ENCODE results near the gene SPTLC1.

Gene SPTLC1

DNA sequence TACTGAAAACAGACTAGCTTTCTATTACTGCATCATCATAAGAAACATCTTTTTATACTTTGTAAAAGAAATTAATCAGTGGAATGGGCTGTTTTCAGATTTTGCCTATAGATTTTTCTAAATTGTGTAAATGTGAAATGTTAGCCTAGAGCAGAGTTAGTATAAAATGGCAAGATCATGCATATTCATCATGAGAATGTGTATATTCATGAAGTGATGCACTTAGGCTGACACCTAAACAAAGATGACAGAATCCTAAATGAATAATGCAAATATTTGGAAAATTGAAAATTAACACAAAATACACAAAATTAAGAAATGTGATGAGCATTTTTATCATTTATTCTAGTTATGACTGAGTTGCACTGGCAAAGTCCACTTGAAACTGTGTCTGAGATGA is 57.2 kb downstream of the SPTLC1 start:
- no peak for DNase-seq (ENCODE audit: low read depth)
- TF ChIP-seq MYC (IDR thresholded peaks at IDR 0.05; ENCODE audit: low read depth, low read length) (no peak), POLR2A (IDR thresholded peaks at IDR 0.05; ENCODE audit: extremely low read depth, insufficient read length) (no peak)
- TF ChIP-seq, protein P1, sequence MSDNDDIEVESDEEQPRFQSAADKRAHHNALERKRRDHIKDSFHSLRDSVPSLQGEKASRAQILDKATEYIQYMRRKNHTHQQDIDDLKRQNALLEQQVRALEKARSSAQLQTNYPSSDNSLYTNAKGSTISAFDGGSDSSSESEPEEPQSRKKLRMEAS (IDR thresholded peaks at IDR 0.05; ENCODE audit: low read depth, low read length): no peak
- TF ChIP-seq, protein P2, sequence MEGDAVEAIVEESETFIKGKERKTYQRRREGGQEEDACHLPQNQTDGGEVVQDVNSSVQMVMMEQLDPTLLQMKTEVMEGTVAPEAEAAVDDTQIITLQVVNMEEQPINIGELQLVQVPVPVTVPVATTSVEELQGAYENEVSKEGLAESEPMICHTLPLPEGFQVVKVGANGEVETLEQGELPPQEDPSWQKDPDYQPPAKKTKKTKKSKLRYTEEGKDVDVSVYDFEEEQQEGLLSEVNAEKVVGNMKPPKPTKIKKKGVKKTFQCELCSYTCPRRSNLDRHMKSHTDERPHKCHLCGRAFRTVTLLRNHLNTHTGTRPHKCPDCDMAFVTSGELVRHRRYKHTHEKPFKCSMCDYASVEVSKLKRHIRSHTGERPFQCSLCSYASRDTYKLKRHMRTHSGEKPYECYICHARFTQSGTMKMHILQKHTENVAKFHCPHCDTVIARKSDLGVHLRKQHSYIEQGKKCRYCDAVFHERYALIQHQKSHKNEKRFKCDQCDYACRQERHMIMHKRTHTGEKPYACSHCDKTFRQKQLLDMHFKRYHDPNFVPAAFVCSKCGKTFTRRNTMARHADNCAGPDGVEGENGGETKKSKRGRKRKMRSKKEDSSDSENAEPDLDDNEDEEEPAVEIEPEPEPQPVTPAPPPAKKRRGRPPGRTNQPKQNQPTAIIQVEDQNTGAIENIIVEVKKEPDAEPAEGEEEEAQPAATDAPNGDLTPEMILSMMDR (IDR thresholded peaks at IDR 0.05; ENCODE audit: low read depth, low read length): no peak
- no peak overlapping the region for H3K4me3 ChIP-seq (ENCODE audit: low read depth, low read length)

DNA sequence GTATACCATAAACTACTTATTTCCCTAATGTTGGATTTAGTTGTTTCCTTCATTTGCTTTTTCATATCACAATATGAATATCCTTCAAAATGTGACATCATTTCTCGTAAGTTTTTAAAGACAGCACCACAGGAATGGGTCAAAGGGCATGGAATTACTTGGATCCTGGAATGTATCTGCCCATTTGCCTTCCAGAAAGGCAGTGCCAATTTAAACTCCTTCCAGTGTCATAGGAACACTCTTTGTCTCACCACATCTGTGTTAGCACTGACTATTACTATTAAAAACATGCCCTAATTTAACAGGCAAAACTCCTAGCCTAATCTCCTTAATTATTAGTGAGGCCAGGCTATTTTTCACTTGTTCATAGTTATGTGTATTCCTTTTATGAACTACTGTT is 58.0 kb downstream of the SPTLC1 start:
- TF ChIP-seq MYC (IDR thresholded peaks at IDR 0.05; ENCODE audit: low read depth, low read length): no peak
- no peak for TF ChIP-seq POLR2A (IDR thresholded peaks at IDR 0.05; ENCODE audit: extremely low read depth, insufficient read length)
- TF ChIP-seq, protein P2 (IDR thresholded peaks at IDR 0.05; ENCODE audit: low read depth, low read length): no peak
- TF ChIP-seq, protein P1 (IDR thresholded peaks at IDR 0.05; ENCODE audit: low read depth, low read length): no peak
- H3K4me3 ChIP-seq (ENCODE audit: low read depth, low read length): no peak overlapping the region
- DNase-seq (ENCODE audit: low read depth): no peak

DNA sequence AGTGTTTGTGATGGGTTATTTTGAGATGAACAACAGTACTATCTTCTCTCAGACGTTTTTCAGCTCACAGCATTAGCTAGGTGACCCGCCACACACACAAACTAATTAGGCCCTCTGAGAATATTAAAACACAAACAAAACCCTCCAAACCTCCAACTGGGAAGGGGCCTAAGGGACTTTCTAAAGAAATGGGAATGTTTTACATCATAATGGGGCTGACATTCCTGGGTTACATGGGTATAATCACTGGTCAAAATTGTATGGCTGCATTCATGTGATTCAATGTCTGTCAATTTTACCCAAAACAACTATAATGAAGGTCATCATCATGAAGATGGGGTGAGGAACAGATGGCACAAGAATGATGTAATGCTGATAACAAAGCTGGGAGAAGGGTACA is 59.6 kb downstream of the SPTLC1 start:
- H3K4me3 ChIP-seq (ENCODE audit: low read depth, low read length): no peak overlapping the region
- TF ChIP-seq, protein P1 (IDR thresholded peaks at IDR 0.05; ENCODE audit: low read depth, low read length): no peak
- no peak for TF ChIP-seq POLR2A (IDR thresholded peaks at IDR 0.05; ENCODE audit: extremely low read depth, insufficient read length)
- no peak for TF ChIP-seq MYC (IDR thresholded peaks at IDR 0.05; ENCODE audit: low read depth, low read length)
- TF ChIP-seq, protein P2 (IDR thresholded peaks at IDR 0.05; ENCODE audit: low read depth, low read length): no peak
- DNase-seq (ENCODE audit: low read depth): no peak

DNA sequence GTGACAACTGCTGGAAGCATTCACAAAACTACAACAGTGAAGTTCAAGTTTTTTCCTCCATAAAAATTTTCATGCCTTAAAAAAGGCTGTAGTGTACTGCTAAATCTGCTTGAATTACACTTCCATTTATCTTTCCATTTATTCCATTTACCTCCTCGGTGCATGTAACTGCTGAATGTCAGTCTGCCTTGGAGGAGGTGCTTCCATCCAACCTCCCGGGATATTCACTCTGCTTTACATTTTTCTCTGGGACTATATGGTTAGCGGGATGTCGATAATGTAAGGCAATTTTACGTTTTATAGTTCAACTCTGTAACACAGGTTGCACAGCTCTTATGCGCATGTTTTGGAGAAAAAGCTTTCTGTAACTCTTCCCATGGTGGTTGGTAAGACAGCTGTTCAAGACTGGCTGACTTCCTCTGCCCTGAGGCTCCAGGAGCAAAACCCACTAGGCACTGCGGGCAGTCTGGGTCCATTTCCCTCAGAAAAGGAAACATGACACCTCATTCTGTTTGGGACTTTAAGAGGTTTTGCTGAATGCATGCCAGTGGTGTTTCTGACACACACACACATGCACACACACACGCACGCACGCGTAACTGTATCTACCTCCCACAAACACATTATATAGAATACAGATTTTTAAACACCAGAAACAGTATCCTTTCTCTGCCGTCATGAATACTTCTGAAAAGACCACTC is 66.1 kb downstream of the SPTLC1 start:
- no peak overlapping the region for H3K4me3 ChIP-seq (ENCODE audit: low read depth, low read length)
- TF ChIP-seq, protein P1 (IDR thresholded peaks at IDR 0.05; ENCODE audit: low read depth, low read length): no peak
- no peak for TF ChIP-seq POLR2A (IDR thresholded peaks at IDR 0.05; ENCODE audit: extremely low read depth, insufficient read length)
- no peak for TF ChIP-seq MYC (IDR thresholded peaks at IDR 0.05; ENCODE audit: low read depth, low read length)
- TF ChIP-seq, protein P2 (IDR thresholded peaks at IDR 0.05; ENCODE audit: low read depth, low read length): no peak
- DNase-seq (ENCODE audit: low read depth): no peak

DNA sequence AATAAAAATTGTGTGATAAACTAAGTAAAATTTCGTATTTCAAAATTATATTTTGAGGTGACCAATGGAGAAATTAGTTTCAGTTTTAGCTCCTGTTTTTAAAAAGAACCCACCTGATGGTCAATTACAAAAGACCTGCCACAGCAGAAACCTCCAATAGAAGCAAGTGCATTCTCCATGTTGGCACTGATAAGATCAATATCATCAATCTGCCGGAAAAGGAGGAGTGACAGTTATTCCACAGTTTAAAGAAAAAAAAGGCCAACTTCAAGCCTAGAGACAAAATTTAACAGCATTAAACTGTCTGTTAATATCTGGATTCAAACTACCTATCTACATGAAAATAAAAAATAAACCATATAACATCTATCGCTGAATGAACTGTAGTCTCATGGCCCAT is 67.7 kb downstream of the SPTLC1 start:
- no peak overlapping the region for H3K4me3 ChIP-seq (ENCODE audit: low read depth, low read length)
- DNase-seq (ENCODE audit: low read depth): no peak
- TF ChIP-seq MYC (IDR thresholded peaks at IDR 0.05; ENCODE audit: low read depth, low read length) (no peak), POLR2A (IDR thresholded peaks at IDR 0.05; ENCODE audit: extremely low read depth, insufficient read length) (no peak)
- TF ChIP-seq, protein P1 (IDR thresholded peaks at IDR 0.05; ENCODE audit: low read depth, low read length): no peak
- TF ChIP-seq, protein P2 (IDR thresholded peaks at IDR 0.05; ENCODE audit: low read depth, low read length): no peak

Measured in NB4 (cell line).